ENCODE results near the gene BTNL2.

Gene BTNL2

DNA sequence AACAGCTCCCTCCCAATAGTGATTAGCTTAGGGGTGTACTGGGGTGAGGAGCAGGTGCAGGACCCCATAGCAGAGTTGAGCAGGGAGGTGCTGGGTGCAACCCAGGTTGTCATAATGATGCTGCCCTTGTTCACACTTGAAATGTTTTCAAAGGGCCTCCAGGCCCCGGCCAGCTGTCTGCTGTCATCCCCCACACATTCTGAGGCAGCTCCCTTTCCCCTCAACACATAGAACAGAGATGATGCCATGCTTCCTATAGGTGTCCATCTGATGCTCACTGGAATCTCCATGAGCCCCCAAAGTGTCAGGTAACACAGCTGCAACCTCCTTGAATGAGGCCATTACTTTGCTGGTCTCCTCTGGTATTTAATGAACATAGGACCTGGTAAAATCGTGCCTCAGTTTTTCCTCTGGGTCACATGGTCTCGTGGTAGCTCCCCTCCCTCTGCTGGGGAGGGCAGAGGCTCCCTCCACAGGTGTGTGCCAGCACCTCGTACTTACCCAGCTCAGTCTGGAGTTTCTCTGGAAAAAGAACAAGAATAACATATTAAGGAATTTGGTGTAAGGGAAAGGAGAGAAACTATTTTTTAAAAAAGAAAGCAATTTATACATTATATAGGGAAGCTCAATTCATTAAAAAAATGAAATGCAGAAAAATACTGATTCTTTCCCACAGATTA is 5.6 kb downstream of the BTNL2 start:
- TF ChIP-seq ZNF274 (IDR thresholded peaks at IDR 0.05; ENCODE audit: low read depth, low read length): no peak

DNA sequence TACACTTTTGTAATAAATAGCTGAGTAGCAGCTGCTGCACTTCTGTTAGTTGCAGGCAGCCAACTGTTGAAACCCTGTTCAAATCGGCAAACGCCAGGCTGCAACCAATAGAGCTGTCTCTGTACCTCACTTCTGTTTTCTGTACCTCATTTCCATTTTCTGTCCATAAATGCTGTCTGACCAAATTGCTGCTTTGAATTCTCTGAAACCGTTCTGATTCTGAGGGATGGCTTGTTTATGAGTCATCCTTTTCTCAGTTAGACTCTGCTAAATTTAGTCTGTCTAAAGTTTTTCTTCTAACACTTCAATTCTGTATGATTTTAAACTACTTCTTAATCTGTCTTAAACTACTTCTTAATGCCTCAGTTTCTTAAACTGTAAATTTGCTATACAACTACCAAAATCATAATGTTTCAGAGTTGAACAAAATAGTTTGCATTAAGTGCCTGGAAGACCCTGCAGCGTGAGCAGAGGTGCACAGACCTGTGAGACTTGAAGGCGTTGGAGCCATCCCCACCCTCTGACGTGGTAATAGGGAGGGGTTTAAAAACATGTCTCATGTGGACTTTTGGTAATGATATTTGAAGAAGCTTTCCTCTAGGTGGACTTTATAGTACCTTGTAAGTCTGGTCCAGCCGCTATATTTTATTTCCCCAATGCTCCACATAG is 9.6 kb downstream of the BTNL2 start:
- no peak for TF ChIP-seq ZNF274 (IDR thresholded peaks at IDR 0.05; ENCODE audit: low read depth, low read length)
- H3K4me3 ChIP-seq (ENCODE audit: low read length): no peak overlapping the region

More for the DNA sequence above, 5.6 kb downstream of the BTNL2 start:
- no peak overlapping the region for H3K4me3 ChIP-seq (ENCODE audit: low read length)

DNA sequence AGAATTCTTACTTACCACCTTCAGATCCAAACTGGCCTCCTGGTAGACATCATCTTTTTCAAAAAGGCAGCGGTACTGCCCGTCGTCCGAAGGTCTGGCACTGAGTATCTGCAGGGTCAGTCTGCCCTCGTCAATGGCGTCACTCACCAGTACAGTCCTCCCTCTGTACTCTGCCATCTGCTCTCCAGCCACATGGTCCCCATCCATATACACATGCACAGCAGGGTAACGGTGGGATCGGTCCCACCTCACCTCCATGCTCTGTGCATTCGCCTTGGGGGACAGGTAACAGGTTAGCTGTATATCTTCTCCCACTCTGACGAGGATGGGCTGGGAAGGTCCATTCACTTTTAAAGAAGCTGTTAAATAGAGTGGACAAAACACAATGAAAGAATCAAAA is 11.0 kb downstream of the BTNL2 start:
- no peak for TF ChIP-seq ZNF274 (IDR thresholded peaks at IDR 0.05; ENCODE audit: low read depth, low read length)
- H3K4me3 ChIP-seq (ENCODE audit: low read length): no peak overlapping the region

DNA sequence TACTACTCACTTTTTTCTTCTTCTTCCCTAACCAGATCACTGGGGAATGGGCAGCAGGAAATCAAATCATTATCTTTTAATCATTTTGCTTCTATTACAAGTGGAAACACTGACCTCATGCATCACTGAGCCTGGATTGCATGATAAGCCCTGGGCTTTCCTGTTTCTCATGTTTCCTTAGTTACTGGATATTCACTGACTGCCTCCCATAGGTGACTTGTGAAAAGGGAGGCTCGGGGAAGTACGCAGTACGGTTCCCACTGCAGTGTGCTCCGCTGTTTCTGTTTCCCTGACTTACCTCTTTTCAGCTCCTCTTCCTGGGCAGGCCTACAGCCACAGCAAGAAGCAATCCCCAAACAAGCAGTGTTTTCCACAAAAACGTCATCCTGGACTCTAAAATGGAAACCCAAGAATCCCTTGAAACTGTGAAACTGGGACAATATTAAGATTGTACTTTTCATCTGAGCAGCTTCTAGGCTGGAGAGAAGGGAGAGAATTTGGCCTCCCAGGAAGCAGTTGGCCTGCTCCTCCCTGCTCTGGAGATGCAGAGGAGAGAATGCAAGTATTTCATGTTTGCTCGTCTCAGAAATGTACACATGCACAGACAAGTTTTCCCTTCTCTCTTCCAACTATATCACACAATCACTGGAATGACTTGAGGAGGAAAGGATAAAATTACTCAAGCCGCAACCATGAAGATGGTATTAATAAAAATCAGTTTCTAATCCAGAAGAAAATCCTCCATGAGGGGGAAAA is 13.1 kb downstream of the BTNL2 start:
- TF ChIP-seq ZNF274 (IDR thresholded peaks at IDR 0.05; ENCODE audit: low read depth, low read length): no peak
- no peak overlapping the region for H3K4me3 ChIP-seq (ENCODE audit: low read length)

DNA sequence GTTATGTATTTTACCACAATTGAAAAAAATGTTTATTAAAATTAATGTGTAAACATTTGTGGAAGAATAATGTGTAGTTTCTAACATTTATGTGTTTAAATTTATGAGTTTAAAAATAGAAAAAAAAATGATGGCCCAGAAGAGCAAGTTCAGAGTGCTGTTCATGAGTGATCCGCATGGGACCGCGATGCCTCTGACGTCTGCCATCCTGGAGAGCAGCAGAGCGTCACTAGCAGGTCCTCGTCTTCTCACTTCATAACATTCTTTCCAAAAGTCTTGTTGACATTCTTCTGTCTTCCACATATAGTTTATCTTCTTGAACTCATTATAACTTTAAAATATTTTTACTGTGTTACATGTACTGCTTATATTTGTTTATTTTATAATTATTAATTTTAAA is 15.5 kb downstream of the BTNL2 start:
- no peak for TF ChIP-seq ZNF274 (IDR thresholded peaks at IDR 0.05; ENCODE audit: low read depth, low read length)

DNA sequence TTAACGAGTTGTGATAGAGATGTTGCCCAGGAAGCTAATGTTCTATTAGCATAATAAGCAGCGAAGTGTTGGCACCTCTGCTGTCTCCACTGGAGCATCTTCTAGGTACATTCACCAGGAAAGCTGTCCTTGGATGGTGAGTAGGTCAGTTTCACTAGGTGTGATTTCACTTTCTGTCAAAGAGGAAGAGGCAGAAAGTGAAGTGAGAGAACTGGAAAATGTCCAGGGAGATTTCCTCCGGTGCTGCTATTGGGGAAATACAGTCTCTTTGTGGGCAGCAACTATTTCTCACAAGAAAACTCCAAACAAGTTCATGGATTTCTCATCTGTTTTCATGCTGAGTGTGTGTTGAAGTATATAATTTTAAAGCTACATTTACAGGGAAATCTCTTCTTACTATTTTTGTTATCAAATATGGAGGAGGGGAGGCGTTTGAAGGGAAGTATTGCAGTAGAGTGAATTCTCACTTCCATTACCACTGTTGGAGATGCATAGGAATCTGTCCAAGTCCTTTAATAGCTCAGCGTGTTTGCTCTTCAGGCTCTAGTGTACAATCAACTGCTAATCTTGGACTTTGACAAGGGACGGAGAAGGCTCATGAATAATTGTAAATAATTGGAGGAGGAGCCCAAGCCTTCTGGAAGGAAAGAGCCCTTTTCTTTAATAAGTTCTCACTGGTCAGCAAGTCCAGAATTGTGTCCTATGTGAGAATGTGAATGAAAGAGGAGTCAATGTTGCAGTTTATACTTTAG is 19.2 kb downstream of the BTNL2 start:
- no peak for TF ChIP-seq ZNF274 (IDR thresholded peaks at IDR 0.05; ENCODE audit: low read depth, low read length)

More for the DNA sequence above, 15.5 kb downstream of the BTNL2 start:
- H3K4me3 ChIP-seq (ENCODE audit: low read length): no peak overlapping the region

DNA sequence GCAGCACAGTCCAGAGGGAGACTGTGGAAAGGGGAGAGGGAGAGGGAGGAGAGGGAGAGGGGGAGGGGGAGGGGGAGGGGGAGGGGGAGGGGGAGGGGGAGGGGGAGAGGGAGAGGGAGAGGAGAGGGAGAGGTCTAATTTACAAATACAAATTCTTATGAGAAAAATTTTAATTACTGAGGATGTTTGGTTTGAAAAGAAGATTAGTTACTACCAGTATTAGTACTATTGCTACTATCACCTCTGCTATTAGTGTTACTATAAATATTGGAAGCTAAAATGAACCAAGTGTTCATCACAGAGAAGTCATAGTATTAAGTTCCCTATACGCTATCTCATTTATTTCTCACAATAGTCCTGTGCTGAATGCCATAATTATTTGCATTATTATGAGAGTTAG is 20.9 kb downstream of the BTNL2 start:
- TF ChIP-seq ZNF274 (IDR thresholded peaks at IDR 0.05; ENCODE audit: low read depth, low read length): no peak
- no peak overlapping the region for H3K4me3 ChIP-seq (ENCODE audit: low read length)

More for the DNA sequence above, 19.2 kb downstream of the BTNL2 start:
- no peak overlapping the region for H3K4me3 ChIP-seq (ENCODE audit: low read length)

DNA sequence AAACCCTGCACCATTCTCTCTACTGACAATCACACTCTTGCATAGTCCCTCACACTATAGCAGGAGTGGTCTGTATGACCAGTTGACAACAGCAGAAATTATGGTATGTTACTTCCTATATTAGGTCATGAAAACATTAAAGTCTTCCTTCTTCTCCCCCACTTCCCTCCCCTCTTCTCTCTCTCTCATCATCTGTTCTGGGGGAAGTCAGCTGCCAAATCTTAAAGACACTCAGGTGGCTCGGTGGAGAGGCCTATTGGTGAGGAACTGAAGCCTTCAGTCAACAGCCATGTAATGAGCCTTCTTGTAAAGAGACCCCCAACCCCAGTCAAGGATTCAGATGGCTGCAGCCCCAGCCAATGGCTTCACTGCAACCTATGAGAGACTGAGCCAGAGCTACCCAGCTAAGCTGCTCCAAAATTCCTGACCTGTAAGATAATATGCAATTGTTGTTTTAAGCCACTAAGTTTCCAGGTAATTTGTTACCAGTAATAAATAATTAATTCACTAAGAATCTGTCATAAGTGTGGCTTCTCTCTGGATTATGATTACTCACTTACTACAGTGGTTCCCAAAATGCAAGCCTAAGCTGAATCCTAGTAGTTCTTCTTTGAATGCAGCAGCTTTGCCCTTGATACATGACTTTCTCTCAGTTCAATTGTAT is 24.1 kb downstream of the BTNL2 start:
- no peak for TF ChIP-seq ZNF274 (IDR thresholded peaks at IDR 0.05; ENCODE audit: low read depth, low read length)
- no peak overlapping the region for H3K4me3 ChIP-seq (ENCODE audit: low read length)

DNA sequence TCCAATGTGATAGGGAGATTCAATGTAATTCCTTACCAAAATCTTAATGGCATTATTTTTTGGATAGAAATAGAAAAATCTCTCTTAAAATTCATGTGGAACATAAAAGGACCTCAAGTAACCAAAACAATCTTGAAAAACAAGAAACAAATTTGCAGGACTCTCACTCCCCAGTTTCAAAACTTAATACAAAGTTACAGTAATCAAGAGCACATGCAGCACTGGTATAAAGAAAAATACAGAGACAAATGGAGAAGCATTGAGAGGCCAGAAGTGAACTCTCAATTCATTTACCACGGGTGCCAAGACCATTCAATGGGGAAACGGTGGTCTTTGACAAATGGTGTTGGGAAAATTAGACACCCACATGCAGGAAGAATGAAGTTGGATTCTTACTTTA is 27.4 kb downstream of the BTNL2 start:
- TF ChIP-seq ZNF274 (IDR thresholded peaks at IDR 0.05; ENCODE audit: low read depth, low read length): no peak
- no peak overlapping the region for H3K4me3 ChIP-seq (ENCODE audit: low read length)

DNA sequence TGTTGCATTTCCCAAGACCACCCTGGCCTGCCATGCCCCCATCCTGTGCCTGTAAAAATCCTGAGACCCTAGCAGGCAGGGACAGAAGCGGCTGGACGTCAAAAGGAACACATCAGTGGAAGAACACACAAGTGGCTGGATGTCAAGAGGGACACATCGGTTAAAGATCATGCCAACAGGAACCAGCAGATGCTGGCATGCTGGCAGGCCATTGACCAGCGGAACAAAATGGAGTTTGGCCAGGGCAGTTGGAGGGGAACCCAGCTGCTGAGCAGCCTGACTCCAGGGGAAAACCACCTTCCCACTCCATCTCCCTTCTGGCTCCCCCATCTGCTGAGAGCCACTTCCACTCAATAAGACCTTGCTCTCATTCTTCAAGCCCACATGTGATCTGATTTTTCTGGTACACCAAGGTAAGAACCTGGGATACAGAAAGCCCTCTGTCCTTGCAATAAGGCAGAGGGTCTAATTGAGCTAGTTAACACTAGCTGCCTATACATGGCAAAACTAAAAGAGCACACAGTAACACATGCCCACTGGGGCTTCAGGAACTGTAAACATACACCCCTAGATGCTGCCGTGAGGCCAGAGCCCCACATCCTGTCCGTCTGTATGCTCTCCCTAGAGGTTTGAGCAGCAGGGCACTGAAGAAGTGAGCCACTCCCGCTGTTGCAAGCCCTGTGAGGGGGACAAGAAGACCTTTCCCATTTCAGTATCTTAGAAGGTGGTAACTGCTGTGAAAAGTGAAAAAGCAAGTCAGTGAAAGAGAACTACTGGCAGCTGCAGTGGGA is 31.0 kb downstream of the BTNL2 start:
- H3K4me3 ChIP-seq (ENCODE audit: low read length): no peak overlapping the region
- no peak for TF ChIP-seq ZNF274 (IDR thresholded peaks at IDR 0.05; ENCODE audit: low read depth, low read length)

DNA sequence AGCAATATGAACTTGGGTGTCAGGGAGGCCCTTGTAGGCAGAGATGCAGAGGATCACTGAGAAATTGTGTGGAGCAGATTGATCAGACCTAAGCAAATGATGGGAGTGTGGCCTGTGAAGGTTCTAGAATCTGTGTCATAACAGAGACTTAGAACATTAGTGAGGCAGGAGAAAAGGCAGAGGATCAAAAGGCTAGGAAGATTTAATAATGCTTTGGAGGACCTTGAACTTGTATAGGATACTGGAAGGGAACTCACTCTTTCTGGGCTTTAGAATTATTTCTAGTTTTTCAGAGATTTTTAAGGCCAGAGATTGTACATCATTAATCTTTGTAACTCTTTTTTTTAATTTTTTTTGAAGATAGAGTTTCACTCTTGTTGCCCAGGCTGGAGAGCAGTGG is 35.2 kb downstream of the BTNL2 start, which contains the start of gene TSBP1:
Gene TSBP1 (minus strand): TSS at position 101 of the 400 bp plus-strand sequence. CDS start 197 bp downstream, outside the sequence.
- no peak within 1 kb of the TSS for H3K4me3 ChIP-seq (ENCODE audit: low read length)
- TF ChIP-seq ZNF274 (IDR thresholded peaks at IDR 0.05; ENCODE audit: low read depth, low read length): no peak

DNA sequence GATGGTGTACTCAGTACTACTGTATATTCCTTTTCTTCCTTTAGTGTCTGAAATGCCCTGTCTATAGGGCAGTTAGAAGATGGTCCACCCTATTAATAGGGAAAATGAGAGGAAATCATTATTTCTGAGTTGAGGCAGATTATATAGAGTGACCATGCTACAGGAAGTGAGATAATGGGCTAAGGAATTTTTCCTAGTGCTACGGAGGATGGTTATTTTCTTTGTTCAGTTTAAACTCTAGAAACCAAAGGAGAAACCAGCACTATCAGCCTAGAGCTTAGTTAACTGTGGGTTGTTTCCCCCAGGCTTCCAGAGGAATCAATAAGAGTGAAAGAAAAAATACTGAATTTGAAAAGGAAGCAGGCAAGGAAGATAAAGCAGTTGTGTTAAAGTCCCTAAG is 35.8 kb downstream of the BTNL2 start:
- H3K4me3 ChIP-seq (ENCODE audit: low read length): no peak overlapping the region
- no peak for TF ChIP-seq ZNF274 (IDR thresholded peaks at IDR 0.05; ENCODE audit: low read depth, low read length)

DNA sequence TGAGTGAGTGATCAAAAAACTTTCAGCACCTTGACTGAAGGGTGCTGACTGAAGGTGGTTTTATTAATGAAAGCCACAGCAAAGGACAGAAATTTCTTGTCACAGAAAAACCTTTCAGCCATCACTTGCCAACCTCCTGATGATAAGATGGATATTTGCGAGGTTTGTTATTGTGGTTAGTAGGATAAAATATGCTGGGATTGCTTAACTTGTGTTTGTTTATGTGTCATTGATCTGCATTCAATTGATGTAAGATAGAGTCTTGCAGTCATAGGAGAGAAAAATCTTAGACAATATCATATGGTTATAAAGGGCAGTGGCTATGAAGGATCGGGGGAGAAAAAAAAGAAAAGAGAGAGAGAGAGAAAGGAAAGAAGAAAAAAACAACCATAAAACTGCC is 36.5 kb downstream of the BTNL2 start:
- no peak for TF ChIP-seq ZNF274 (IDR thresholded peaks at IDR 0.05; ENCODE audit: low read depth, low read length)

More for the DNA sequence above, 36.5 kb downstream of the BTNL2 start:
- no peak overlapping the region for H3K4me3 ChIP-seq (ENCODE audit: low read length)
